Activated CD4-positive, CD25-positive, alpha-beta regulatory T cell treated with anti-CD3 and anti-CD28 coated beads, Interleukin-2, amount 50 U/mL, for 24 hours (primary cell): ENCODE results near the gene MMEL1.
"Not testable (repeated sequence)": the region's sequence is repeated elsewhere in the genome, so short reads cannot be mapped to it uniquely, and the experiment has no call there.

Experiments
- ATAC-seq, 2 donors: fragments of 150-1000 bp; cut with Tn5 transposase; one replicate each; pipeline ENCODE4 v1.10.0; 2021; ENCODE audit warnings: mild to moderate bottlenecking in 1 of 2, moderate library complexity in 1 of 2

The MMEL1 gene

DNA sequence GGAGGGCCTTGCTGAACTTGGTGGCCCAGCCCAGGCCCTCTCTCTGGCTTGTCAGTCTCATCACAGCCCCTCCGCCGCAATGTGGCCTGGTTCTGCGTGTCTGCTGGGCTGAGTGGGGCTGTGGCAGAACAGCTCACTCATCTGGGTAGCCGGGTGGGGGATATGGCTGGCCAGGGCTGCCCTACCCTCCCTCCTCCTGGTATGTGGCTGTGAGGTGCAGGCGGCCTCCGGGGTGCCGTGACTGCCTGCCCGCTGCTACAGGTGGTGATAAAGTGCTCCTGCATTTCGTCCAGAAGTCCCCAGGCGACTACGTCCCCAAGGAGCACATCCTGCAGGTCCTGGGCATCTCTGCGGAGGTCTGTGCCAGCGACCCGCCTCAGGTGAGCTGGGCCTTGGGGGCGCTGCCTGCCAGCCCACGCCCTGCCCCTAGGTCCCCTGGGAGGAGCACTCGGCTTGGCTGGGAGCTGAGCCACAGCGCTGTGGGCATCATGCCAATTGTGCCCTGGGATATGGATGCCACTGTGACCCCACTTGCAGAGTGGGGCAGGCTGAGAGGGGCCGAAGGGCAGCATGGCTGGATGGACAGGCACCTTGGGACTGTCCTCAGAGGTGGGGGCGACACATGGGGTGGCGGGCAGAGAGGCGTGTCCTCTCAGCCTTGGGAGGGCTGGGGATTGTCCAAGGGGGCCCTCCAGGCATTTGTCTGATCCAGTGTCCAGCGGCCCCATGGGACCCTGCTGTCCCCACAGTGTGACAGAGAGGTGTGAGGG lies 44.0 kb downstream of the MMEL1 start:
- ATAC-seq, result no peak

GRCh38 chr1:2587860-2588571 lies 44.8 kb downstream of the MMEL1 start:
- ATAC-seq, result no peak

DNA sequence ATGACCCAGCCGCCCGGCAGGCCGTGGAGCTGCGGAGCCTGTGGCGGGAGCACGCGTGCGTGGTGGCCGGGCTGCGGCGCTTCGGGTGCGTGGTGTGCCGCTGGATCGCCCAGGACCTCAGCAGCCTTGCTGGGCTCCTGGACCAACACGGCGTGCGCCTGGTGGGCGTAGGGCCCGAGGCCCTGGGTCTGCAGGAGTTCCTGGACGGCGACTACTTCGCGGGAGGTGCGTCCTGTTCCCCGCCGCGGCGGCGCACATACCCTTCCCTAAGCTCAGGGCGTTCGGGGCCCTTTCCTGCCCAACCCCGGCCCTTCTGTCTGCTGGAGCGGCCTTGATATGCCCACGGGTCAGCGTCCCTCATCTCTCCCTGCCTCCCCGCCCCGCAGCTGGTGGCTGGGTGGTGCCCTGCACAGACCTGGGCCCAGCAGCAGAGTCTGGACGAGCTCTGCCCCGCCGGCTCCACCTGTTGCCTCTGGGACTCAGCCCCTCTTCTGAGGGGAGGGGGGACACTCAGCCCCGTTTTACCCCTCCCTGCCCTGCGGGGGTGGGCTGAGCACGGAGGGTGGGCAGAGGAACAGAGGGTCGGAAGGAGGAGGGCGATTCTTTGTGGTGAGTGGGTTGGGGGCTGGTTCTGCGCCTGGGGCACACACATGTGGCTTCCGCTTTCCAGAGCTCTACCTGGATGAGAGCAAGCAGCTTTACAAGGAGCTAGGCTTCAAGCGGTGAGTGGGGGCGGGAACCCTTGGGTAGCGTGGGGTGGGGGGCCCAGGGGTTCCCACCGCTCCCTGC lies 45.6 kb downstream of the MMEL1 start:
- ATAC-seq, result no peak

DNA sequence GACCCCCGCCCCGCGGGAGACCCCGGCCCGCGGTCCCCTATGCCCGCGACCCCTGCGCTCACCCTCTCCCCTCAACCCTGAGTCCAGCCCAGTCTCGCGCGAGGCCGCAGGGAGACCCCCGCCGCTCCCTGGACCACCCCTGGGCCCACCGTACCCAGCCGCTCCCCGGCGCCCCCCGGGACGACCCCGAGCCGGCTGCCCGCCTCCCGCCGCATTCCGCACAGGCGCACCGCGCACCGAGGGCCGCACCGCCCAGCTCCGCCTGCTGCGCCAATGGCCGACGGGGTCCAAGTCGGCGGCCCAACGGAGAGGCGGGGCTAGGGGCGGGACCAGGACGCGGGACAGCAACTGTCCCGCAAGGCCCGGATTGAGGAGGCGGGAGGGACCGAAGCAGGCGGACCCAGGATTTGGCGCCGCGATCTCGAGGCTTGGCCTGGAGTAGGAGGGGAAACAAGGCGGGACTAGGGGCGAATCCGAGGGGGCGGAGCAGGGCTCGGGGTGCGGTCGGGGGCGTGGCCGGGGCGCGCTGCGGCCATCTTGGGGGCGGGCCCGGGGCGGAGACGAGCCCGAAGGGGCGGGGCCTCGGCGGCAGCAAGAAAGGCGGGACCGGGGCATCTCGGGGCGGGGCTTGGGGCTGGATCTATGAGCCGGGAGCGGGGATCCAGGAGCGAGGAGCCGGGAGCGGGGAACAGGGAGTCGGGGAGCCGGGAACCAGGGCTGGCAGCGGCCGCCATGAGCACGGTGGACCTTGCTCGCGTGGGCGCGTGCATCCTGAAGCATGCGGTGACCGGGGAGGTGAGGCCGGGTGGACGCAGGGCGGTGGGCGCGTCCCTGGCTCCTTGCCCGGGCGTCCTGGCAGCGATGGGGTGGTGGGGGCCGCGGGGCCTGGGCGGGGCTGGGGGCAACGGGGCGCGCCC lies 46.4 kb downstream of the MMEL1 start, which contains the start of gene PRXL2B:
TSS of gene PRXL2B (plus strand) at position 624 of the 917 bp plus-strand sequence. CDS start at position 733, 109 bp downstream.
- peak; percentile 77 to 82 for ATAC-seq

GRCh38 chr1:2585318-2586092 lies 47.3 kb downstream of the MMEL1 start:
- peak; percentile 24 to 35 for ATAC-seq

- no peak for ATAC-seq
These were observed 48.0 kb downstream of the MMEL1 start for GRCh38 chr1:2584686-2585317.

GRCh38 chr1:2583871-2584351 lies 48.9 kb downstream of the MMEL1 start:
- no peak for ATAC-seq

GRCh38 chr1:2583331-2583791 lies 49.5 kb downstream of the MMEL1 start:
- ATAC-seq, result peak; percentile 14 to 25

DNA sequence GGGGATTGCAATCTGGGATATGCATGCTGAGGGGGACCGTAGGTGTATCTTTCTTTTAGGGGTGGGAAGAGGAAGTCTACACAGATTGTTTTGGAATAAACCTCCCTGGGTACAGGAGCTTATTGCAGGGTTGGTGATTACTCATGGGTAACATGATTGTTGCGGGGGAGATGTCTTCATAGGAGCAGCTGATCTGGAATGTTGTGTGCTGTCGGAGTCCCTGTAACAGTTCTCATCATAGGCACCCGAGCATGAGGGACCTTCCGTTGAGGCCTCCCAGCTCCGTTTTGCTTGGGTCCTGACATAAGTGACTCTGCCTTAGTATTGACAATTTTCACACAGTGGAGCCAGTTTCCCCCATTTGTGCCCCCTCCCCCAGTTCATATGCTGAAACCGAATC lies 50.4 kb downstream of the MMEL1 start:
- ATAC-seq, result no peak

- no peak for ATAC-seq
These were observed 52.1 kb downstream of the MMEL1 start for GRCh38 chr1:2580691-2581090.

DNA sequence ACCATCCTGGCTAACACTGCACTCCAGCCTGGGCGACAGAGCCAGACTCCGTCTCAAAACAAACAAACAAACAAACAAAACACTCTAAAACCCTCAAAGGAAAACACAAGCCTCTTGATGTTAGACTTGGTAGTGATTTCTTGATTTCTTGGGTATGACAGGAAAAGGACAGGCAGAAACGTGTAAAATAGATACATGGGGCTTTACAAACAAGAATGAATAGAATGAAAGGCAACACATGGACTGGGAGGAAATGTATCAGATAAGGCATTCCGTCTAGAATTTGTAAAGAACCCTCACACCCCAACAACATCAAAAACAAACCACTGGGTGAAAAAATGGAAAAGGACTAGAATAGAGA lies 54.1 kb downstream of the MMEL1 start:
- ATAC-seq, result no peak

DNA sequence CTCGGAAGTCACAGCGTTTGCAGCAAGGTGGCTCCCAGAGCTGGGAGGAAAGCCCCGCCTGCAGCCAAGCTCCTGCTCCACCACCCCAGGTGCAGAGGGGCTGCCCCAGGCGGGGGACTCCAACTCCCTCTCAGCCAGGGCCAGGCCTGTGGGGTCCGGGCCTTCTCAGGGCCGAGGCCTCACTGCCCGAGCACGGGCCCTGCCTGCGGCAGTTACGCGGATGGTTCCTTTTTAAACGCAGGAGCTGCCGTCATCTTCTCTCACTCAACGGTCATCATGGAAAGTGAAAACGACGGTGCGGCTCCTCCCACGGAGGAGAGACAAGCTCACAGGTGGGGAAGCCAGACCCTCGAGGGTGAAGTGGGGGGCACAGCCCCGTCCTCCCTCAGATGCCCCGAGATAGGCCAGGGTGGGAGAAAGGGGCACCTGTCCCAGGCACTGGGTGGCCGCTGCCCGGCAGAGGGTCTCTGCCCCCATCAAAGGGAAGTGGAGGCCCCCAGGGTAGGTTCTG lies 55.2 kb downstream of the MMEL1 start:
- peak; percentile 48 to 62 for ATAC-seq

DNA sequence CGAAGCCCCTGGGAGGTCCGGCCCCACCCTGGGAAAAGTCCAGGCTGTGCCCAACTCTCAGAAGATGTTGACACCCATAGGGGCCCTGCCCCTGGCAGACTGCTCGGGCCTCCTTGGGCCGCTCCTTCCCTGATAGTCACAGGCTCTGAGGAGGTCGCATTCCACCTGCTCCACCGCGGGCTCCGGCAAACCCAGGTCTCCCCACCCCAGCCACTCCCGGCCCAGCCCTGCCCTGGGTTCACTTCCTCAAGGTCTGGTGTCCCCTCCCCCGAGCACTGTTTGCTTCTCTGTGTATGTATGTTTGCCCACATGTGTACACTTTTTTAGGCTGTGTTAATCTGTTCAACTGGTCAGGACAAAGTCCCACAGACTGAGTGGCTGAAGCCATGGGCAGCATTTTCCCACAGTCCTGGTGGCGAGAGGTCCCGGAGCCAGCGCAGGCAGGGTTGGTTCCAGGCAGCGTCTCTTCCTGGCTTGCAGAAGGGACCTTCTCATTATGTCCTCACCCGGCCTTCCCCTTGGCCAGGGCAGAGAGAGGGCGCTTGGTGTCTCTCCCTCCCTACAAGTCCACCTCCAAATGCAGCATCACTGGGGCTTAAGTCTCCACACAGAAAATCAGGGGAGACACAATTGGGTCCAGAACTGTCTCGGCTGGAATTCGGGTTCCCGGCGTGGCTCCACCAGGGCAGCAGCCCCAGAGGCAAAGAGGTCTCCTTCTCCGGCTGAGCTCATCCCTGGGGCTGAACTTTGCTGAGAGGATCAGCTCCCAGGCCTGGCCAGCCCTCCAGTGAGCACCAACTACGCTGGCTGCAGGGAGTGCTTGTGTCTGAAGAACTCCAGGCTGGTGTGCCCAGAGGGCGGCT lies 56.8 kb downstream of the MMEL1 start:
- ATAC-seq, result no peak

- ATAC-seq, result no peak
These were observed 58.5 kb downstream of the MMEL1 start for GRCh38 chr1:2574350-2574749.

- no peak for ATAC-seq
These were observed 59.4 kb downstream of the MMEL1 start for GRCh38 chr1:2573250-2573920.

GRCh38 chr1:2571348-2571747 lies 61.5 kb downstream of the MMEL1 start:
- no peak for ATAC-seq

GRCh38 chr1:2570332-2570731 lies 62.5 kb downstream of the MMEL1 start:
- no peak for ATAC-seq

DNA sequence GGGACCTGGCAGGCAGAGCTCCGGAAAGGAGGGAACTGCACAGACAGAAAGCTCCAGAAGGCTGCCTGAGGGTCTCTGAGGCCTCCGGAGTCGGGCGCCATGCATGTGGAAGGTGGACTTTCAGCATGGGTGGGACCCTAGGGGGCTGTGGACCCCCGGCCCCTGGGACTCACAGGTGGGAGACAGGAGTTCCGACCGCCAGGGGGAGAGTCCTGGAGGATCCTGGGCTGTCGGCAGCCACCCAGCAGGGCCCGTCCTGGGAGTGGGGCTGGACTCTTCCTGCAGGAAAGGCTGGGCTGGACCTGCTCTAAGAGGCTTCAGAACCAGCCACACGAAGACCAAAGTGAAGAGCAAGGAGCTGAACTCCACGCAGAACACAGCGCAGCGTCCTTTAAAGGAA lies 63.1 kb downstream of the MMEL1 start:
- ATAC-seq, result not testable (repeated sequence)

DNA sequence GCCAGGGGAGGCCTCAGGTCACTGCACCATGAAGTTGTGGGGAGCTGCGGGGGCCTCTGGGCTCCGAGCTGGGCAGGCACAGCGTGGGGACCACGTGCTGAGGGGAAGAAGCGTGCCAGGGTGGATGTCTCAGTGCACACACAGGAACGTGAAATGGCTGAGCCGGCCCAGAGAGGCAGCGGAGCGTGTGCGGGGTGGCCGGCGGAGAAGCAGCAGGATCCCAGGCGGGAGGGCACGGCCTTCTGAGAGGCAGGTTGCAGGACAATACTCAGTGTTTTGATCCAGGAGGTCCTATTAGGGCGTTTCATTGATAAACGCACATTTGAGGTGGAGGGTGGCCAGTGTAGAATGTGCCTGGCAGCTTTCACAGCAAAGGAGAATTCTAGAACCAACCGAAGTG lies 63.8 kb downstream of the MMEL1 start:
- ATAC-seq, result no peak
